Head of caudate nucleus (tissue), 42 donors: ENCODE results near the gene NKX6-2.
A peak's percentile ranks its signal among the peaks of the same experiment; 100 is the strongest.

Experiments used
- DNase-seq, 42 donors: peaks; one replicate each; pipeline versions ENCODE4 v3.0.0 to v3.0.0-alpha.2; 2020 to 2021; ENCODE audit warnings: mixed read lengths in 7 of 42
- intact Hi-C: fragments of 100-400 bp; cut with DNase I; formaldehyde crosslinking; loops from one replicate; pipeline ENCODE4 v1.15.0; 2022

NKX6-2 gene

GRCh38 chr10:132814469-132814856 is 28.5 kb upstream of the NKX6-2 start:
- DNase-seq: peak in 7 of 42 donors; percentile 6 to 37 (median 24)
- intact Hi-C loops: no loop called here

- intact Hi-C loops: no loop called here
- peak in 6 of 42 donors; percentile 2 to 27 (median 15) for DNase-seq
Measured at GRCh38 chr10:132813560-132814468, 27.9 kb upstream of the NKX6-2 start.

DNA sequence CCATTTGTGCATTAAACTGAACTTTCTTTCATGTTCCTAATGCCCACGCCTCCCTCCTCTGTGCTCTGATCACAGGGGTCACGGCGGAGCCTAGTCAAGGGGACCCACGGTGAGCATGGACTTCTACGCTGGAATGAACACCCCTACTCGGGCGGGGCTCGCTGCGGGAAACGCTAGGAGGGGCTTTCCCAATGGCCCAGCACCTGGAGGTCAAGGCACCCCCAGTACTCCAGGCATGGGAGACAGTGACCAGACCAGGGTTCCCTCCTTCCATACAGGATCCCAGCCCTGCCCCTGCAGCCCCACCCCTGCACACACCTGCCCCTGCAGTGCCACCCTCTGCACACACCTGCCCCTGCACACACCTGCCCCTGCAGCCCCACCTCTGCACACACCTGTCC is 27.1 kb upstream of the NKX6-2 start:
- DNase-seq: peak in 3 of 42 donors; percentile 2 to 17 (median 16)
- intact Hi-C loops: no loop called here

DNA sequence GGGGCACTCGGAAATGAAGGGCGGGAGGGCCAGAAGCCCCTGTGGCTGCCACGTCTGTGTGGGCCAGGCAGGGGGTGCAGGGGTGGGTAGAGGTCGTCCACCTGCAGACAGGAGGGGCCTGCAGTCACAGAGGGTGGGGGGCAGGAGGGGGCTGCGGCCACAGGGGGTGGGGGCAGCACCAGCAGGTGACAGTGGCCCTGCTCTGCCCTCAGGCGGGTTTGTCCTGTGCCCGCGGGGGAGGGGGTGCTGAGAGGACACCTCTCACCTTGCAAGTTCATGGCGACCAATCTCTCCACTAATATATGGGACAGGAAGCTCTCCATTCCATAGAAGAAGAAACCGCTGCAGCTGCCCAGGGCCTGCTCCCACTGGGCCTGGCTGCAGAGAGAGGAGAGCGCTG is 26.6 kb upstream of the NKX6-2 start:
- DNase-seq: peak in 4 of 42 donors; percentile 4 to 13 (median 7)
- intact Hi-C loops: no loop called here

- DNase-seq: peak in 9 of 42 donors; percentile 10 to 30 (median 14)
- intact Hi-C loops: no loop called here
Measured at GRCh38 chr10:132811891-132812481, 26.0 kb upstream of the NKX6-2 start.

DNA sequence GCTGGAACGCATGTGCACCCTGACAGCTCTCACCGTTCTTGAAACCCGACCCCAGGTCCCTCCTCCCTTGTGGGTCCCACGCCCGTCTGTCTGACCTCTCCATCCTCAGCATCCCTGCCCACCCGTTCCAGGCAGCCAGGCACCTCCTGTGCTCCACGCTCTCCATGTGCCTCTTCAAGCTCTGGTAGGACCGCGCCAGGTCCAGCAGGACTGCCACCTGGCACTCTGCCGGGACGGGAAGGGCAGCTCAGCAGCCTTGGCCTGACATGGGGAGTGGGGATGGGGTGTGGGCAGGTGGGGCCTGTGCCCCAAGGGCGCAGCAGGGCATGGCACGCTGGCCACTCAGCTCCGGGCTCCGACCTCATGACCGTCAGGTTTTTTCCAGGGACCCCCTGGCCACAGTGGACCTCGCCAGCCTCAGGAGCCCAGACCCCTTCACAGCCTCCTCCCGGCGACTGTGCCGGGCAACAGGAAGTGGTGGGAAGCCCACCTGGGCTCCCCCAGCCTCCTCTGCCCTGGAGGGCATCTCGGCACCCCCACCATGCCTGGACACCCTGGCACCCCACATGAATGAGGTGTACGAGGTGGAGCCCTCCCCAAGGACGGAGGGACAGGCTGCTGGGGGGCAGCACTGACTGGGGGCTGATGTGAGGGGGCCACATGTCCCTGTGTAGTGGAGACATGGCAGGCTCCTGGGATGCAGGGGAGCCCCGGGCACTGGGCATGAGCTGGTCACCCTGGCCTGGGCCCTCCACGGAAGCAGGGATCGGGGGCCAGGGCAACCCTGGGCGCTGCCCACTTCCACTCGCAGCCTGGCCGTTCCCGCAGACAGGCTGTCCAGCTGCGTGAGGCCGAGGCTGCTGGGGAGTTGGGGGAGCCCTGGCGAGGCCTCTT is 25.1 kb upstream of the NKX6-2 start:
- DNase-seq: peak in 9 of 42 donors; percentile 6 to 40 (median 15)
- intact Hi-C loops: no loop called here

GRCh38 chr10:132810141-132810806 is 24.3 kb upstream of the NKX6-2 start:
- intact Hi-C loops: no loop called here
- DNase-seq: peak in 7 of 42 donors; percentile 3 to 33 (median 23)

DNA sequence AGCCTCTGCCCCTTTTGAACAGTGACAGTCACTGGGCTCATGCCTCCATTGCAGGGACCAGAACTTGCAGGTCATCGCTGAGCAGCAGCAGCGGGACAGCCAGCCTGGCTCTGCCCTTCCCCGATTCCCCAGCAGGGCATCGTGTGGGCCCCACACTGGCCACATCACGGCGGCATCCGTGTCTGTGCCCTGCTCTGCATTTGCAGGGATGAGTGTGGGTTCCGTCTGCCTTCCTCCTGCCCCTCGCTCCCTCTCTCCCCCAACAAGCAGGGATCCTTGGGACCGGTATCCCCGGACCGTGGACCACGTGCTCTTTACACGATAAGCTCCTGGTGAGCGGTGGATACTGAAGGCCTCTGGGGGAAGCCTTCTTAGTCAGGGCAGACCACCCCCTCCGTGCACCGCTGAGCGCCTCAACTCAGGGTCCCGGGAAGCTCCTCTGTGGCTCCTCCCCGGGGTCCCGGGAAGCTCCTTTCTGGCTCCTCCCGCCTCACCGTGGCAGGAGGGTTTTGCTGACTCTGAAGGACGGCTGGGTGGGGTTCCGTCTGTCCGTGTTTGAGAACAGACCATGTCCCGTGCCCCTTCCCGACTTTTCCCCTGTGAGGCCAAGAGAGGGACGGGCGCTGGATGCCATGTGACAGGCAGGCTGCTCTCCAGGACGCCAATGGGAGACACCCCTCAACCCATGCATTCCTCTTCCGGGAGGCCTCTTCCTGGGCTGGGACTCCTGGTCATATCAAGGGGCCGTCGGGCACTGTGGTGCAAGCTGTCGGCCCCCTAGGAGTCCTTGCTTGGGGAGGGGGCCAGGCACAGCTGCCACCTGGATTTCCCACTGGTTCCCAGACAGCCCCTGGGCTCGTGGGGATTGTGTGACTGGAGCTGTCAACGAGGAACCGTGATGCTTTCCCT is 23.5 kb upstream of the NKX6-2 start:
- DNase-seq: peak in 6 of 42 donors; percentile 6 to 37 (median 26)
- intact Hi-C loops: no loop called here

DNA sequence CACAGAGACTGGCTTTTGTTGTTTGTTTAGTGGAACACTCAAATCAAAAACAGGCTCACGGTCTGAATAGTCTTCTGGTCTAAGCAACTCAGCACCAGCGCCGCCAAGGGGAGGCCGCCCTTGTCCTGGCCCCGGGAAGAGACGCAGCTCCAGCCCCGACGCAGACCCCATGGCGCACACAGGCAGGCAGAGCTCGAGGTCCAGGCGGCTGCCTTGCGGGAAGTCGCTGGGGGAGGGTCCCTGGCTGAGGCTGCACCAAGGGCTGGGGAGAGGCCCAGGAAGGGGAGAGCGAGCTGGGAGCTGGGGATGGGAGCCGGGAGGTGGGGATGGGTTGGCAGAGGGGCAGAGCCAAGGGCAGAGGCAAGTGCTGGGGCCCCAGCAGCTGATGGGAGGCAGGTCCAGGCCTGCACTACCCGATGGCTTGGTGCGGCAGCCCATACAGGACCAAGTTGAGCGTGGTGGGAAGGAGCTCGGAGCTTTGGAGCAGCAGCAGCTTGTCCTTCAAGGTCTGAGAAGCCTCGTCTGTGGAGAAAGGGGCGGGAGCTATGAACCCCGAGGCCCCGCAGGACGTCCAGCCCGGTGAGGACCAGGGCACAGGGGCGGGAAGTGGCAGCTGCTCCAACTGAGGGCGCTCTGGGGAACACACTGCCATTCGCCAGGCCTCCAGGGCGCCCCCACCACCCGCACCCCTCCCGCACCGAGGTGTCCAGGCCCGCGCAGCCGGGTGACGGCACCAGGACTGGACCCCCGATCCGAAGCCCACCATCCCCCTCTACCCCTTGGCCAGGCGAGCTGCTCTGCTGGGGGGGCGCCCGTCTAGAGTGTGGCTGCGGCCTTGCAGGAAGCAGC is 22.7 kb upstream of the NKX6-2 start:
- DNase-seq: peak in 6 of 42 donors; percentile 9 to 36 (median 26)

GRCh38 chr10:132807621-132808049 is 21.7 kb upstream of the NKX6-2 start:
- intact Hi-C loops: no loop called here
- peak in 3 of 42 donors; percentile 9 to 21 (median 16) for DNase-seq

More for the DNA sequence above, 22.7 kb upstream of the NKX6-2 start:
- intact Hi-C loops: no loop called here

- DNase-seq: peak in 7 of 42 donors; percentile 10 to 41 (median 31)
- intact Hi-C loops: no loop called here
Measured at GRCh38 chr10:132806561-132807003, 20.6 kb upstream of the NKX6-2 start.

- intact Hi-C loops: no loop called here
- DNase-seq: peak in 4 of 42 donors; percentile 9 to 33 (median 24)
Measured at GRCh38 chr10:132806110-132806509, 20.2 kb upstream of the NKX6-2 start.

DNA sequence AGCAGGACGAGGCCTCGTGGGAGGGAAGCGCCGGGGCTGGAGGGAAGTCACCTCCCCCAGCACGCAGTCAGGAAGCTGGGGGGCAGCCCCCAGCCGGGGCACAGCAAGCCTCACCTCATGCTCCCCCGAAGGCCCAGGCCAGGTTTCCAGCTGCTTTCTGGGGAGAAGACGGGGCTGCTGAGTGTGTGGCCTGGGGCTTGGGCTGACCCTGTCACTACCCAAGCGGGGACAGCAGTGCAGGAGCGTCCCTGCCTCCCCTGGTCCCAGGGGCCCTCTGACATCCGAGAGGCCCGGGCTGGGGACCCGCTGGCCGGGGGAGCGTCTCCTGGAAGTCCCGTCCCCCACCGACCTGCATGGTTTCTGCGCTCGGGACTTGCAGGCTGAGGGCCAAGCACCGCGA is 19.7 kb upstream of the NKX6-2 start:
- intact Hi-C loops: no loop called here
- DNase-seq: peak in 7 of 42 donors; percentile 12 to 39 (median 24)

- intact Hi-C loops: no loop called here
- DNase-seq: peak in 5 of 42 donors; percentile 10 to 42 (median 27)
Measured at GRCh38 chr10:132804785-132805426, 19.0 kb upstream of the NKX6-2 start.

- intact Hi-C loops: no loop called here
- DNase-seq: peak in 1 of 42 donors; percentile 15
Measured at GRCh38 chr10:132804287-132804686, 18.3 kb upstream of the NKX6-2 start.
